Measurements from ENCODE around the gene POLRMT.

GRCh38 chr19:647566-648284 lies 14.4 kb upstream of the POLRMT start:
- TF ChIP-seq CTCF (IDR thresholded peaks at IDR 0.05): no peak
- TF ChIP-seq POLR2A (IDR thresholded peaks at IDR 0.05): no peak

Measured in stomach (tissue), 4 donors.